Measurements from ENCODE around the gene USH2A. TPM values are rescaled to one million over a fixed set of nuclear protein-coding genes. Genes with fewer than 3 reads are reported as not detected.

Gene USH2A
- polyA plus RNA-seq, 1 donor from 2014 or later: 0.17 TPM

GRCh38 chr1:216461466-216461865 lies 38.2 kb upstream of the USH2A start:
- Histone ChIP-seq H3K79me2 (replicated peaks; ENCODE audit: insufficient read depth, low read length) (no peaks in the 10 kb centered on the region), H3K27me3 (ENCODE audit: insufficient read depth, low read depth, low read length) (no peaks in the 10 kb centered on the region), H3K4me2 (ENCODE audit: low read length) (no peak overlapping the region), H2AFZ (ENCODE audit: low read depth, low read length) (no peak overlapping the region), H3K9me2 (ENCODE audit: insufficient read depth, low read length) (no peaks in the 10 kb centered on the region), H4K20me1 (ENCODE audit: insufficient read depth) (no peaks in the 10 kb centered on the region), H3K4me3 (ENCODE audit: low read length) (no peak overlapping the region), H3F3A (ENCODE audit: insufficient read depth, low read length, poor library complexity, severe bottlenecking) (no peaks in the 10 kb centered on the region), H3K9me3 (ENCODE audit: low read length) (no peaks in the 10 kb centered on the region), H3K36me3 (ENCODE audit: insufficient read depth, low read length) (no peaks in the 10 kb centered on the region), H3K27ac (ENCODE audit: low read length) (no peak overlapping the region), H3K9ac (ENCODE audit: low read length) (no peak overlapping the region)
- no peak for TF ChIP-seq POLR2AphosphoS5 (IDR thresholded peaks at IDR 0.05)
- TF ChIP-seq CTCF (IDR thresholded peaks at IDR 0.05; ENCODE audit: poor library complexity, severe bottlenecking): no peak
- TF ChIP-seq RAD21 (conservative IDR thresholded peaks at IDR 0.05): no peak
- TF ChIP-seq SMC3 (conservative IDR thresholded peaks at IDR 0.05; ENCODE audit: poor library complexity): no peak
- TF ChIP-seq MXI1 (conservative IDR thresholded peaks at IDR 0.05; ENCODE audit: poor library complexity, severe bottlenecking): no peak
- no peak for TF ChIP-seq REST (IDR thresholded peaks at IDR 0.05; ENCODE audit: borderline replicate concordance)

DNA sequence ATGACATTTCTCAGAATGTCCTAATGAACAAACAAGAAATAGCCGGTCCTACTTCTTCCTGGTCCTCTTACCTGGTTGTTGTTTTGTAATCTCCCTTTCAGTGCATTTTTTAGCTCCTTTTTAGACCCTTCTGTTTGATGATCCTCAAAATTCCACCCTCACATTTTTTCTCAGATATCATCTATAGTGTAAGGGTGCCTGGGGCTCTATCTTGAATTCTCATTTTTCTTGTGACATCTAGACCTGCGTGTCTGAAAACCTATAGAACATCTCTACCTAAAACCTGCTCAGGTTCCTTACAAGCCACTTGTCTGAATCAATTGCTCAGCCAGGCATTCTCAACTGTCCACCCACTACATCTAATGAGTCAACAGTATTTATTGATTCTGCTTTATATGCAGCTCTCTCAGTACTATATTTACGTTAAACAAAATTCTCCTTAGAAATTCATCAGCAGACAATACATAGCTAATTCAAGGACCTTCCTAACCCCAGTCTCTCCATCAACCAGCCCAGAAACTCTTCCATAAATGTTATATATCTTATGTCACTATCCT lies 36.5 kb upstream of the USH2A start:
- Histone ChIP-seq H2AFZ (ENCODE audit: low read depth, low read length) (no peak overlapping the region), H3K9me2 (ENCODE audit: insufficient read depth, low read length) (no peaks in the 10 kb centered on the region), H3K27ac (ENCODE audit: low read length) (no peak overlapping the region), H3K9me3 (ENCODE audit: low read length) (no peaks in the 10 kb centered on the region), H3K79me2 (replicated peaks; ENCODE audit: insufficient read depth, low read length) (no peaks in the 10 kb centered on the region), H4K20me1 (ENCODE audit: insufficient read depth) (no peaks in the 10 kb centered on the region), H3K4me2 (ENCODE audit: low read length) (no peak overlapping the region), H3F3A (ENCODE audit: insufficient read depth, low read length, poor library complexity, severe bottlenecking) (no peaks in the 10 kb centered on the region), H3K36me3 (ENCODE audit: insufficient read depth, low read length) (no peaks in the 10 kb centered on the region), H3K4me3 (ENCODE audit: low read length) (no peak overlapping the region), H3K27me3 (ENCODE audit: insufficient read depth, low read depth, low read length) (no peaks in the 10 kb centered on the region), H3K9ac (ENCODE audit: low read length) (no peak overlapping the region)
- TF ChIP-seq EP300 (conservative IDR thresholded peaks at IDR 0.05; ENCODE audit: poor library complexity, severe bottlenecking) (no peak), EZH2 (IDR thresholded peaks at IDR 0.05; ENCODE audit: borderline replicate concordance, insufficient read depth, low read length, poor library complexity, severe bottlenecking) (no peak), REST (IDR thresholded peaks at IDR 0.05; ENCODE audit: borderline replicate concordance) (no peak), RAD21 (conservative IDR thresholded peaks at IDR 0.05) (no peak), CTCF (IDR thresholded peaks at IDR 0.05; ENCODE audit: poor library complexity, severe bottlenecking) (no peak), MXI1 (conservative IDR thresholded peaks at IDR 0.05; ENCODE audit: poor library complexity, severe bottlenecking) (no peak)
